Measurements from ENCODE around the gene BPIFB2.
"Not testable (repeated sequence)": the region's sequence is repeated elsewhere in the genome, so short reads cannot be mapped to it uniquely, and the experiment has no call there.

Gene BPIFB2

GRCh38 chr20:33007376-33008335 is at the start of gene BPIFB2:
TSS of gene BPIFB2 (plus strand) at chr20:33007704. CDS start at chr20:33008575, 871 bp downstream.
- no peak for TF ChIP-seq CTCF (IDR thresholded peaks at IDR 0.05; ENCODE audit: insufficient read depth, missing control alignments)
- no peak for FAIRE-seq

GRCh38 chr20:32958574-32958973 is 48.9 kb upstream of the BPIFB2 start:
- TF ChIP-seq CTCF (IDR thresholded peaks at IDR 0.05; ENCODE audit: insufficient read depth, missing control alignments): no peak

More at GRCh38 chr20:33007376-33008335, at the start of gene BPIFB2:
- no peak for DNase-seq (ENCODE audit: insufficient read length, low spot score)

GRCh38 chr20:32959351-32960221 is 47.9 kb upstream of the BPIFB2 start:
- no peak for TF ChIP-seq CTCF (IDR thresholded peaks at IDR 0.05; ENCODE audit: insufficient read depth, missing control alignments)
- DNase-seq (ENCODE audit: insufficient read length, low spot score) (no peak), FAIRE-seq (no peak)

More at GRCh38 chr20:32958574-32958973, 48.9 kb upstream of the BPIFB2 start:
- no peak for DNase-seq (ENCODE audit: insufficient read length, low spot score)
- no peak for FAIRE-seq

- DNase-seq (ENCODE audit: insufficient read length, low spot score) (no peak), FAIRE-seq (no peak)
- no peak for TF ChIP-seq CTCF (IDR thresholded peaks at IDR 0.05; ENCODE audit: insufficient read depth, missing control alignments)
Measured at GRCh38 chr20:32960222-32960518, 47.3 kb upstream of the BPIFB2 start.

- FAIRE-seq: no peak
- TF ChIP-seq CTCF (IDR thresholded peaks at IDR 0.05; ENCODE audit: insufficient read depth, missing control alignments): no peak
- no peak for DNase-seq (ENCODE audit: insufficient read length, low spot score)
Measured at GRCh38 chr20:32960849-32961731, 46.4 kb upstream of the BPIFB2 start.

- TF ChIP-seq CTCF (IDR thresholded peaks at IDR 0.05; ENCODE audit: insufficient read depth, missing control alignments): no peak
- no peak for FAIRE-seq
- DNase-seq (ENCODE audit: insufficient read length, low spot score): no peak
Measured at GRCh38 chr20:32962053-32962452, 45.5 kb upstream of the BPIFB2 start.

GRCh38 chr20:32962646-32963045 is 44.9 kb upstream of the BPIFB2 start:
- DNase-seq (ENCODE audit: insufficient read length, low spot score); FAIRE-seq: not testable (repeated sequence)

Measured in D721Med (cell line).